ENCODE data around the gene ZNF423. TPM values are rescaled to one million over a fixed set of nuclear protein-coding genes. Genes with fewer than 3 reads are reported as not detected.

The ZNF423 gene
- total RNA-seq, 1 experiment from 2014 or later, result 0.49 TPM

DNA sequence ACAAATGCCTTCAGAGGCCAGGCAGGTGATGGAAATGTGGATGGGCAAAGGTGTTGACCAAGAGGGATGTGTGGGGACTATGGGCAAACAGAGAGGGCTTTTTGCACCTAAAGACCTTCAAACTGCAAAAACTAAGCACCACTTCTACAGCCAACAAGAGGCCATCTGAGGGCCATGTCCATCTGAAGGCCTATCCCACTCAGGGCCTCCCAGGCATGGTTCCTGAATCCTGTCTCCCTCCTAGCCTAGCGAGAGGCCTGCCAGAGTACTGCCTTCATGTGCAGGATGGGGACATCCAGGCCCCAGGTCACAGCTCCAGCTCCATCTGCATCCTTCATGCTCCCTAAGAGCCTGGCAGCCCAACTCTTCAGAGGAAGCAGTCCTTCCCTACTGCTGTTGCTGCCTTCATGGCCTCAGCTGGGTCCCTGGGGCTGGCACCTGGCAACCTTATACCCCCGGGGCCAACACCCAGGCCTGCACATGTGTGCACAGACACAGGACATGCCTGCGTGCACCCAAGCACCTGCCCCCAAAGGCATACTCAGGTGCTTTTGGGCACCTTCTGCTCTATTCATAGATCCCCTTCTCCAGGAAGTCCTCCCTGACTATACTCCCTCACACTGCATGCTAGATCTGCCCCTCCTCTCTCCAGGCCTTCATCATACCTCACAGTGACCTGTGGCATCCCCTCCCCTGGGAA, 387.2 kb downstream of the ZNF423 start:
- TF ChIP-seq POLR2AphosphoS5 (IDR thresholded peaks at IDR 0.05; ENCODE audit: low read depth, low read length) (no peak), SIN3A (IDR thresholded peaks at IDR 0.05; ENCODE audit: borderline replicate concordance, insufficient read depth, low read depth, low read length) (no peak), TCF7L2 (IDR thresholded peaks at IDR 0.05; ENCODE audit: low read depth, low read length) (no peak), CTCF (IDR thresholded peaks at IDR 0.05) (no peak), REST (IDR thresholded peaks at IDR 0.05; ENCODE audit: insufficient read depth in 1 of 2, low read depth in 2 of 2, low read length in 1 of 2) (no peak)
- Histone ChIP-seq H3K27me3 (ENCODE audit: control insufficient read depth, insufficient read depth, low read length) (no peaks in the 10 kb centered on the region), H3K4me3 (ENCODE audit: low read depth in 2 of 2, low read length in 2 of 2) (no peak overlapping the region), H3K9me3 (ENCODE audit: control insufficient read depth, insufficient read depth, low read depth, low read length) (no peaks in the 10 kb centered on the region), H3K36me3 (ENCODE audit: control insufficient read depth, insufficient read depth, low read length) (no peaks in the 10 kb centered on the region), H3K4me1 (ENCODE audit: control insufficient read depth, insufficient read depth, low read length) (no peaks in the 10 kb centered on the region), H3K27ac (ENCODE audit: low read length) (no peak overlapping the region)
- ATAC-seq (no peak), DNase-seq (ENCODE audit: low read depth, low spot score) (no peak)
- POLR2A ChIA-PET, result no interaction called here
- CTCF ChIA-PET, result no interaction called here
- no TSS peak for BruUV-seq (replicated peaks)
- in situ Hi-C loops (cut with HindIII; ENCODE audit: low pct_unique_long_range_greater_than_20kb, low sequenced_read_pairs) (no loop called here), intact Hi-C loops (cut with micrococcal nuclease; ENCODE audit: unreplicated experiment) (no loop called here)

- no peak for ATAC-seq
- Histone ChIP-seq H3K27me3 (ENCODE audit: control insufficient read depth, insufficient read depth, low read length) (no peaks in the 10 kb centered on the region), H3K27ac (ENCODE audit: low read length) (no peak overlapping the region), H3K4me3 (ENCODE audit: low read depth in 2 of 2, low read length in 2 of 2) (no peak overlapping the region), H3K36me3 (ENCODE audit: control insufficient read depth, insufficient read depth, low read length) (no peaks in the 10 kb centered on the region), H3K4me1 (ENCODE audit: control insufficient read depth, insufficient read depth, low read length) (no peaks in the 10 kb centered on the region), H3K9me3 (ENCODE audit: control insufficient read depth, insufficient read depth, low read depth, low read length) (no peaks in the 10 kb centered on the region)
- in situ Hi-C loops (cut with HindIII; ENCODE audit: low pct_unique_long_range_greater_than_20kb, low sequenced_read_pairs), result no loop called here
- DNase-seq (ENCODE audit: low read depth, low spot score), result no peak
- CTCF ChIA-PET, result no interaction called here
- BruUV-seq (replicated peaks), result no TSS peak
- intact Hi-C loops (cut with micrococcal nuclease; ENCODE audit: unreplicated experiment), result no loop called here
- TF ChIP-seq CTCF (IDR thresholded peaks at IDR 0.05), result no peak
- no peak for TF ChIP-seq SIN3A (IDR thresholded peaks at IDR 0.05; ENCODE audit: borderline replicate concordance, insufficient read depth, low read depth, low read length)
- TF ChIP-seq REST (IDR thresholded peaks at IDR 0.05; ENCODE audit: insufficient read depth in 1 of 2, low read depth in 2 of 2, low read length in 1 of 2), result no peak
- TF ChIP-seq POLR2AphosphoS5 (IDR thresholded peaks at IDR 0.05; ENCODE audit: low read depth, low read length), result no peak
- no peak for TF ChIP-seq TCF7L2 (IDR thresholded peaks at IDR 0.05; ENCODE audit: low read depth, low read length)
- POLR2A ChIA-PET, result no interaction called here
Observed at GRCh38 chr16:49467540-49468372, 388.2 kb downstream of the ZNF423 start.
